Measurements from ENCODE around the gene AQR. TPM values are rescaled to one million over a fixed set of nuclear protein-coding genes. Genes with fewer than 3 reads are reported as not detected.

Gene AQR
- total RNA-seq, 1 experiment from 2014 or later, result 54.4 TPM

- Histone ChIP-seq H3K14ac (ENCODE audit: insufficient read depth, low read length) (no peak overlapping the region), H2AFZ (ENCODE audit: low read length) (no peak overlapping the region), H4K5ac (ENCODE audit: insufficient read length, low read depth, low read length) (no peak overlapping the region), H3K79me1 (ENCODE audit: insufficient read depth, low read depth, low read length, poor library complexity, severe bottlenecking) (no peaks in the 10 kb centered on the region), H3K4ac (ENCODE audit: low read depth, low read length) (no peak overlapping the region), H3K4me1 (ENCODE audit: insufficient read depth, low read length) (no peaks in the 10 kb centered on the region), H2BK120ac (ENCODE audit: low read depth, low read length, poor library complexity, severe bottlenecking) (no peak overlapping the region), H3K56ac (ENCODE audit: insufficient read length, low read depth, low read length) (no peak overlapping the region), H3T11ph (ENCODE audit: low read length) (no peak overlapping the region), H3K18ac (ENCODE audit: insufficient read length, low read depth, low read length) (no peak overlapping the region), H3K9ac (ENCODE audit: extremely low read depth, insufficient read length, low read length) (no peak overlapping the region), H2BK15ac (ENCODE audit: low read depth, low read length) (no peak overlapping the region), H4K91ac (ENCODE audit: insufficient read length, low read depth, low read length) (no peak overlapping the region), H2BK5ac (ENCODE audit: insufficient read length, low read length) (no peak overlapping the region), H2BK12ac (ENCODE audit: insufficient read length, low read depth, low read length) (no peak overlapping the region), H4K8ac (replicated peaks; ENCODE audit: insufficient read length, low read depth, low read length) (no peak overlapping the region), H3K27ac (ENCODE audit: insufficient read length, low read depth, low read length) (no peak overlapping the region), H3K27me3 (ENCODE audit: insufficient read depth, low read length) (no peaks in the 10 kb centered on the region), H3K23ac (ENCODE audit: insufficient read length, low read depth, low read length) (no peak overlapping the region), H3K79me2 (ENCODE audit: insufficient read depth, low read length) (no peaks in the 10 kb centered on the region), H3K9me3 (ENCODE audit: control insufficient read depth, low read depth, low read length) (no peaks in the 10 kb centered on the region), H2AK5ac (ENCODE audit: insufficient read length, low read length) (no peak overlapping the region), H3K4me2 (ENCODE audit: insufficient read depth, insufficient read length, low read length) (no peak overlapping the region), H2BK20ac (ENCODE audit: low read depth, low read length, poor library complexity, severe bottlenecking) (no peak overlapping the region), H3K23me2 (ENCODE audit: insufficient read length, low read depth, low read length, poor library complexity, severe bottlenecking) (no peaks in the 10 kb centered on the region), H4K20me1 (ENCODE audit: control insufficient read depth, insufficient read depth, insufficient read length) (no peaks in the 10 kb centered on the region)
- Mint-ChIP-seq H3K9me3 (no peaks in the 10 kb centered on the region), H3K4me3 (no peak overlapping the region), H3K4me1 (no peaks in the 10 kb centered on the region), H3K27me3 (ENCODE audit: low read depth) (no peaks in the 10 kb centered on the region), H3K36me3 (ENCODE audit: insufficient read depth in 1 of 3, low read depth in 3 of 3) (peaks cover 3 to 30% (median 8%) of the 10 kb centered on the region in 3 experiments), H3K27ac (no peak overlapping the region)
- no peak for DNase-seq
- no CpG with 5 or more reads among the region's 2 CpGs for WGBS (ENCODE audit: extremely low coverage, insufficient read length, low lambda C conversion rate)
- peak; percentile 43; the same call in 2 of the 3 replicates for TF ChIP-seq CTCF (conservative IDR thresholded peaks at IDR 0.05)
Observed at GRCh38 chr15:34853001-34853758, 116.4 kb downstream of the AQR start.
